ENCODE data around the gene SBK3. TPM values are rescaled to one million over a fixed set of nuclear protein-coding genes. Genes with fewer than 3 reads are reported as not detected.
"Not testable (repeated sequence)": the region's sequence is repeated elsewhere in the genome, so short reads cannot be mapped to it uniquely, and the experiment has no call there.

The SBK3 gene
- total RNA-seq, 1 donor from 2014 or later = 6.7 TPM

- DNase-seq (ENCODE audit: low spot score) = no peak
- intact Hi-C loops (cut with DNase I) = no loop called here
These were observed 33.7 kb upstream of the SBK3 start for GRCh38 chr19:55578761-55579747.

GRCh38 chr19:55578031-55578760 is 32.9 kb upstream of the SBK3 start:
- intact Hi-C loops (cut with DNase I) = no loop called here
- no peak for DNase-seq (ENCODE audit: low spot score)

GRCh38 chr19:55576746-55577145 is 31.4 kb upstream of the SBK3 start:
- DNase-seq (ENCODE audit: low spot score) = no peak
- intact Hi-C loops (cut with DNase I) = no loop called here

- DNase-seq (ENCODE audit: low spot score); intact Hi-C loops (cut with DNase I): not testable (repeated sequence)
These were observed 28.6 kb upstream of the SBK3 start for GRCh38 chr19:55573929-55574328.

- DNase-seq (ENCODE audit: low spot score); intact Hi-C loops (cut with DNase I): not testable (repeated sequence)
These were observed 24.1 kb upstream of the SBK3 start for GRCh38 chr19:55569477-55569876.

GRCh38 chr19:55567708-55568328 is 22.5 kb upstream of the SBK3 start:
- DNase-seq (ENCODE audit: low spot score) = no peak
- intact Hi-C loops (cut with DNase I) = no loop called here

GRCh38 chr19:55566823-55567222 is 21.5 kb upstream of the SBK3 start:
- intact Hi-C loops (cut with DNase I) = no loop called here
- DNase-seq (ENCODE audit: low spot score) = no peak

- intact Hi-C loops (cut with DNase I) = loop anchor here (5.0 kb wide), 1 partner anchor 36 kb away; no protein-coding TSS in a partner anchor
- peak; percentile 88 for DNase-seq (ENCODE audit: low spot score)
These were observed 17.9 kb upstream of the SBK3 start for GRCh38 chr19:55563261-55563690.

GRCh38 chr19:55559684-55560083 is 14.3 kb upstream of the SBK3 start:
- intact Hi-C loops (cut with DNase I) = loop anchor here (5.0 kb wide), 1 partner anchor 32 kb away; no protein-coding TSS in a partner anchor

GRCh38 chr19:55554741-55555152 is 9.4 kb upstream of the SBK3 start:
- no peak for DNase-seq (ENCODE audit: low spot score)
- intact Hi-C loops (cut with DNase I) = no loop called here

More at GRCh38 chr19:55559684-55560083, 14.3 kb upstream of the SBK3 start:
- DNase-seq (ENCODE audit: low spot score) = no peak

GRCh38 chr19:55554302-55554701 is 9.0 kb upstream of the SBK3 start:
- DNase-seq (ENCODE audit: low spot score) = no peak
- intact Hi-C loops (cut with DNase I) = no loop called here

- intact Hi-C loops (cut with DNase I) = no loop called here
- no peak for DNase-seq (ENCODE audit: low spot score)
These were observed 8.2 kb upstream of the SBK3 start for GRCh38 chr19:55553217-55554182.

GRCh38 chr19:55552620-55553019 is 7.3 kb upstream of the SBK3 start:
- no peak for DNase-seq (ENCODE audit: low spot score)
- intact Hi-C loops (cut with DNase I) = no loop called here

- DNase-seq (ENCODE audit: low spot score) = no peak
- intact Hi-C loops (cut with DNase I) = no loop called here
These were observed 6.9 kb upstream of the SBK3 start for GRCh38 chr19:55552206-55552605.

GRCh38 chr19:55550321-55550650 is 4.9 kb upstream of the SBK3 start:
- intact Hi-C loops (cut with DNase I) = no loop called here

GRCh38 chr19:55549500-55550320 is 4.4 kb upstream of the SBK3 start:
- intact Hi-C loops (cut with DNase I) = loop anchor here (5.0 kb wide), 1 partner anchor 33 kb away; the partner anchor contains the start of gene ZNF579
- no peak for DNase-seq (ENCODE audit: low spot score)

More at GRCh38 chr19:55550321-55550650, 4.9 kb upstream of the SBK3 start:
- DNase-seq (ENCODE audit: low spot score) = no peak

- DNase-seq (ENCODE audit: low spot score) = peak; percentile 90
- intact Hi-C loops (cut with DNase I) = loop anchor here (1.0 to 5.0 kb wide), 2 partner anchors 17 to 35 kb away; partner anchors contain the start of gene ZNF579
These were observed 1.7 kb upstream of the SBK3 start for GRCh38 chr19:55546822-55547614.
